Vagina (tissue), 2 donors: ENCODE data around the gene ERN1. TPM values are rescaled to one million over a fixed set of nuclear protein-coding genes. Genes with fewer than 3 reads are reported as not detected.

ENCODE experiments used
- DNase-seq, 2 donors: peaks; one replicate each; pipeline ENCODE4 v3.0.0-alpha.2; 2017; ENCODE audit errors: extremely low spot score in 2 of 2
- H3K27ac ChIP-seq: fragments of 200-600 bp; sonication (generic); one replicate; pipeline ENCODE4 v1.5.1; 2019
- H3K27me3 ChIP-seq: fragments of 200-600 bp; sonication (generic); one replicate; pipeline ENCODE4 v1.5.1; 2019
- H3K36me3 ChIP-seq, 2 donors: fragments of 200-600 bp; sonication (generic); one replicate each; pipeline ENCODE4 v1.5.1; 2017 to 2019
- H3K4me1 ChIP-seq: fragments of 200-600 bp; sonication (generic); one replicate; pipeline ENCODE4 v1.5.1; 2019
- H3K4me3 ChIP-seq, 2 donors: fragments of 200-600 bp; sonication (generic); 1 replicate in 1 of 2; 2 replicates in 1 of 2; pipeline ENCODE4 v1.5.1; 2016 to 2019
- H3K9me3 ChIP-seq: fragments of 200-600 bp; sonication (generic); one replicate; pipeline ENCODE4 v1.5.1; 2019
- POLR2A ChIP-seq, 2 donors: fragments of 450-650 bp; IDR thresholded peaks; one replicate each; pipeline ENCODE4 v1.6.1; 2017; ENCODE audit warnings: antibody characterized with exemption in 2 of 2, mild to moderate bottlenecking in 2 of 2, moderate library complexity in 2 of 2
- POLR2AphosphoS5 ChIP-seq, 2 donors: sonication (generic); formaldehyde crosslinking; IDR thresholded peaks; one replicate each; pipeline ENCODE4 v1.9.0; 2017; ENCODE audit warnings: antibody characterized with exemption in 2 of 2, mild to moderate bottlenecking in 2 of 2, low read depth in 1 of 2; ENCODE audit not compliant: insufficient read depth in 1 of 2
- intact Hi-C: fragments of 100-400 bp; cut with DNase I; formaldehyde crosslinking; loops from one replicate; pipeline ENCODE4 v1.15.1; 2023
- total RNA-seq: library from RNA; depleted of rRNA; stranded (reverse); fragments of >200 nt; gene quantifications from one replicate; pipeline ENCODE4 v1.2.3, GENCODE V29; 2016
- TF ChIP-seq, protein P1 (sequence below), 3 experiments: fragments of 450-650 bp in 2 of 3; fragments of 200-600 bp in 1 of 3; sonication (generic) in 1 of 3; IDR thresholded peaks; one replicate each; pipeline ENCODE4 v1.5.1; 2017 to 2019; ENCODE audit warnings: antibody characterized with exemption in 3 of 3, mild to moderate bottlenecking in 2 of 3, moderate library complexity in 2 of 3

The ERN1 gene
- total RNA-seq, 1 donor from 2014 or later: 31.4 TPM

GRCh38 chr17:64117981-64118979, 11.7 kb downstream of the ERN1 start:
- H3K4me3 ChIP-seq: no peak overlapping the region
- DNase-seq: no peak
- H3K27me3 ChIP-seq: no peaks in the 10 kb centered on the region
- no peaks in the 10 kb centered on the region for H3K36me3 ChIP-seq
- H3K27ac ChIP-seq: peak overlapping the region; percentile 7
- peak in 1 of 2 donors; percentile 38 for TF ChIP-seq POLR2AphosphoS5 (IDR thresholded peaks at IDR 0.05; ENCODE audit: insufficient read depth in 1 of 2, low read depth in 1 of 2)
- TF ChIP-seq, protein P1, sequence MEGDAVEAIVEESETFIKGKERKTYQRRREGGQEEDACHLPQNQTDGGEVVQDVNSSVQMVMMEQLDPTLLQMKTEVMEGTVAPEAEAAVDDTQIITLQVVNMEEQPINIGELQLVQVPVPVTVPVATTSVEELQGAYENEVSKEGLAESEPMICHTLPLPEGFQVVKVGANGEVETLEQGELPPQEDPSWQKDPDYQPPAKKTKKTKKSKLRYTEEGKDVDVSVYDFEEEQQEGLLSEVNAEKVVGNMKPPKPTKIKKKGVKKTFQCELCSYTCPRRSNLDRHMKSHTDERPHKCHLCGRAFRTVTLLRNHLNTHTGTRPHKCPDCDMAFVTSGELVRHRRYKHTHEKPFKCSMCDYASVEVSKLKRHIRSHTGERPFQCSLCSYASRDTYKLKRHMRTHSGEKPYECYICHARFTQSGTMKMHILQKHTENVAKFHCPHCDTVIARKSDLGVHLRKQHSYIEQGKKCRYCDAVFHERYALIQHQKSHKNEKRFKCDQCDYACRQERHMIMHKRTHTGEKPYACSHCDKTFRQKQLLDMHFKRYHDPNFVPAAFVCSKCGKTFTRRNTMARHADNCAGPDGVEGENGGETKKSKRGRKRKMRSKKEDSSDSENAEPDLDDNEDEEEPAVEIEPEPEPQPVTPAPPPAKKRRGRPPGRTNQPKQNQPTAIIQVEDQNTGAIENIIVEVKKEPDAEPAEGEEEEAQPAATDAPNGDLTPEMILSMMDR (IDR thresholded peaks at IDR 0.05): no peak
- intact Hi-C loops: no loop called here
- peaks cover 64% of the 10 kb centered on the region for H3K4me1 ChIP-seq
- no peaks in the 10 kb centered on the region for H3K9me3 ChIP-seq

DNA sequence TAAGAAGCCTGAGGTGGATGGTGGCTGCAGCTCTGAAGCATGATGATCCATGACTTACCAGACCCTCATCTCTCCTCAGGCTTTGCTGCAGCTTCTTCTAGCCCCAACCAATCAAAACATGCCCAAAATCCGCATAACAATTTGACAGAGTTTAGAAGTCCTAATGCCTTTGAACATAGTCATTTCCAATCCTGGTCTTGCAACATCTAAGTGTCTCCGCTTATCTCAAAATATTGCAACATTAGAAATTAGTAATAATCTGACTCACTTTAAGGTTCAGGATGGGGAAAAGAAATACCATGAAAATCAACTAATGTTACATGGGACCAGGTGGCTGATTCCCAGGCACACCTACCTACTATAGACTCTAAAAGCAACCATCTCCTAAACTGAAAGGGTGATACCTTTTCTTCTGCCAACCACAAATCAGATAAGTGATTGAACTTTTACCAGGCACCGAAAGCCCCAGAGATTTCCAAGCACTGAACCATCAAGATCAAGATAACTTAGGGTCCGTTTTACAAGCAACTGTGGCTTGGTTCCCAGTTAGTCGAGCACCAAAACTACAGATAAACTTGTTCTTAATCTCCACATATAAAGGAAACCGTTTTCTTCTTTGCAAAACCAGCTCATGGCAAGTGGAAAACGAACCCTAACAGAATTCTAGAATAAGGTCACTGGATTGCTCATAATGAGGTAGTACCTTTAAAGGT, 14.0 kb downstream of the ERN1 start:
- DNase-seq: no peak
- no peaks in the 10 kb centered on the region for H3K27me3 ChIP-seq
- intact Hi-C loops: no loop called here
- H3K9me3 ChIP-seq: no peaks in the 10 kb centered on the region
- H3K27ac ChIP-seq: peak overlapping the region; percentile 55
- H3K4me3 ChIP-seq: no peak overlapping the region
- H3K4me1 ChIP-seq: peaks cover 53% of the 10 kb centered on the region
- TF ChIP-seq POLR2AphosphoS5 (IDR thresholded peaks at IDR 0.05; ENCODE audit: insufficient read depth in 1 of 2, low read depth in 1 of 2) (peak in 1 of 2 donors; percentile 60), POLR2A (IDR thresholded peaks at IDR 0.05) (no peak)
- TF ChIP-seq, protein P1 (IDR thresholded peaks at IDR 0.05): no peak
- H3K36me3 ChIP-seq: no peaks in the 10 kb centered on the region

GRCh38 chr17:64115043-64115698, 14.8 kb downstream of the ERN1 start:
- DNase-seq: no peak
- H3K4me3 ChIP-seq: no peak overlapping the region
- intact Hi-C loops: no loop called here
- no peaks in the 10 kb centered on the region for H3K9me3 ChIP-seq
- H3K36me3 ChIP-seq: no peaks in the 10 kb centered on the region
- no peaks in the 10 kb centered on the region for H3K27me3 ChIP-seq
- TF ChIP-seq POLR2A (IDR thresholded peaks at IDR 0.05) (no peak), POLR2AphosphoS5 (IDR thresholded peaks at IDR 0.05; ENCODE audit: insufficient read depth in 1 of 2, low read depth in 1 of 2) (peak in 1 of 2 donors; percentile 26)
- TF ChIP-seq, protein P1 (IDR thresholded peaks at IDR 0.05): no peak
- H3K4me1 ChIP-seq: peaks cover 48% of the 10 kb centered on the region
- peak overlapping the region; percentile 55 for H3K27ac ChIP-seq

- no peak for DNase-seq
- no peaks in the 10 kb centered on the region for H3K9me3 ChIP-seq
Measured at GRCh38 chr17:64113006-64113405, 16.9 kb downstream of the ERN1 start.

More at GRCh38 chr17:64113006-64113405, 16.9 kb downstream of the ERN1 start:
- Histone ChIP-seq H3K36me3 (no peaks in the 10 kb centered on the region), H3K27me3 (no peaks in the 10 kb centered on the region), H3K4me3 (no peak overlapping the region), H3K27ac (no peak overlapping the region), H3K4me1 (peaks cover 39% of the 10 kb centered on the region)
- intact Hi-C loops: no loop called here
- TF ChIP-seq POLR2AphosphoS5 (IDR thresholded peaks at IDR 0.05; ENCODE audit: insufficient read depth in 1 of 2, low read depth in 1 of 2) (no peak), POLR2A (IDR thresholded peaks at IDR 0.05) (no peak)
- TF ChIP-seq, protein P1 (IDR thresholded peaks at IDR 0.05): no peak
